PFSK-1 (cell line): ENCODE measurements around the gene AKAP8L.

Experiments used
- FOXP2 ChIP-seq: optimal IDR thresholded peaks from 2 replicates; pipeline ENCODE3; 2011; ENCODE audit warnings: borderline replicate concordance, control low read depth, inconsistent platforms; ENCODE audit not compliant: insufficient read depth; ENCODE audit errors: extremely low read length, extremely low read depth
- POLR2AphosphoS5 ChIP-seq: IDR thresholded peaks from 2 replicates; pipeline ENCODE4 v1.6.1; 2012; ENCODE audit warnings: low read depth, mild to moderate bottlenecking, control low read depth, low read length, moderate library complexity
- REST ChIP-seq, 2 experiments: IDR thresholded peaks; 2 replicates each; pipeline versions ENCODE4 v1.6.1 to v1.8.0; 2011 to 2012; ENCODE audit warnings: low read depth in 2 of 2, low read length in 2 of 2, control low read depth in 1 of 2, inconsistent platforms in 1 of 2, mild to moderate bottlenecking in 1 of 2, moderate library complexity in 1 of 2; ENCODE audit not compliant: insufficient read depth in 1 of 2
- SIN3A ChIP-seq: IDR thresholded peaks from 2 replicates; pipeline ENCODE4 v1.6.1; 2012; ENCODE audit warnings: mild to moderate bottlenecking, low read length, moderate library complexity, borderline replicate concordance; ENCODE audit not compliant: insufficient read depth
- TAF1 ChIP-seq: IDR thresholded peaks from 2 replicates; pipeline ENCODE4 v1.6.1; 2012; ENCODE audit warnings: low read length, control low read depth, borderline replicate concordance; ENCODE audit not compliant: insufficient read depth

The AKAP8L gene

GRCh38 chr19:15431396-15432017 is 12.7 kb upstream of the AKAP8L start:
- TF ChIP-seq FOXP2 = no peak
- no peak for TF ChIP-seq REST (IDR thresholded peaks at IDR 0.05; ENCODE audit: insufficient read depth in 1 of 2, low read depth in 2 of 2, low read length in 2 of 2)
- TF ChIP-seq TAF1 = no peak
- no peak for TF ChIP-seq SIN3A
- TF ChIP-seq POLR2AphosphoS5 = no peak

GRCh38 chr19:15430526-15431120 is 11.8 kb upstream of the AKAP8L start:
- TF ChIP-seq REST (IDR thresholded peaks at IDR 0.05; ENCODE audit: insufficient read depth in 1 of 2, low read depth in 2 of 2, low read length in 2 of 2) = no peak
- TF ChIP-seq TAF1 = no peak
- no peak for TF ChIP-seq POLR2AphosphoS5
- TF ChIP-seq FOXP2 = no peak
- no peak for TF ChIP-seq SIN3A

- no peak for TF ChIP-seq REST (IDR thresholded peaks at IDR 0.05; ENCODE audit: insufficient read depth in 1 of 2, low read depth in 2 of 2, low read length in 2 of 2)
- no peak for TF ChIP-seq POLR2AphosphoS5
- no peak for TF ChIP-seq TAF1
- no peak for TF ChIP-seq SIN3A
- no peak for TF ChIP-seq FOXP2
These were observed 11.2 kb upstream of the AKAP8L start for GRCh38 chr19:15429825-15430467.

DNA sequence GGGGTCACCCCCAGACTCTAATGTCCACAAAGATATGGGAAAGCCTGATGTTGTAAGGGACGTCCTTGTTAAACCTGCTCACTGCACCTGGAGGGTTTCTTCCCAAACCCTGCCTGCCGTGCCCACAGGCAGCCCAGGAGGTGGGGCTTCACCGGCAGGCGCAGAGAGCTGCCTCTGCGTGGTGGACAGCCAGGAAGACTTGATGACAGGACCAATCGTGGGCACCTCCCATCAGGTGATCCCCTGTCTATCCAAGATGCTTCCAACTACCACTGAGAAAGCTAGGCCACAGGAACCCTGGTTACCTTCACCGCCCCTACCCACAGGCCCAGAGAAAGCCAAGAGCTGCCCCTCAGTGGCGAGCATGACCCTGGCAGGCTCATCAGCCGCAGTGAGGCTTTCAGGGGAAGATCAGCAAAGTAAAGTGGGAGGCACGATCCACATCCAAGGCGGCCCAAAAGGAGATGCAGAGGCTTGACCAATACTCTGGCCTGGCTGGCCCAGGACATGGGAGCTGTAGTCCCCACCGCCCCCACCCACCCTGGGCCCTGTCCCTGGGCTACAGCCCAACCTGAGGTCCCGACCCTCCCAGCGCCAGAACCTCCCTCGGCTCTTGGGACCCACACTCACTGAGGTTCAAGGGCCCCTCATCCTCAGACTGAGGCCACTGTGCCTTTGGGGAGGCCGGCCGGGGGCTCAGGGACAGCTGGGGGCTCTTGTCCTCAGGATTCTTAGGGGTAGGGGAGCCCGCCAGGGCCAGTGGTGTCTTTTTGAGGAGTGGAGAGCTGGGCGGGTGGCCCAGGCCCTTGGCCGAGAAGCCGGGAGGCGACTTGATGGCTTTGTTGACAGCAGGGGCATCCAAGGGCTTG is 10.4 kb upstream of the AKAP8L start:
- TF ChIP-seq TAF1 (no peak), REST (IDR thresholded peaks at IDR 0.05; ENCODE audit: insufficient read depth in 1 of 2, low read depth in 2 of 2, low read length in 2 of 2) (no peak), FOXP2 (no peak), SIN3A (no peak), POLR2AphosphoS5 (no peak)
